ENCODE data around the gene ANKRD18A. TPM values are rescaled to one million over a fixed set of nuclear protein-coding genes. Genes with fewer than 3 reads are reported as not detected.
"Not testable (repeated sequence)": the region's sequence is repeated elsewhere in the genome, so short reads cannot be mapped to it uniquely, and the experiment has no call there.

Gene ANKRD18A
- total RNA-seq, 4 donors from 2014 or later: 0.29 to 1.9 (median 1.0) TPM

DNA sequence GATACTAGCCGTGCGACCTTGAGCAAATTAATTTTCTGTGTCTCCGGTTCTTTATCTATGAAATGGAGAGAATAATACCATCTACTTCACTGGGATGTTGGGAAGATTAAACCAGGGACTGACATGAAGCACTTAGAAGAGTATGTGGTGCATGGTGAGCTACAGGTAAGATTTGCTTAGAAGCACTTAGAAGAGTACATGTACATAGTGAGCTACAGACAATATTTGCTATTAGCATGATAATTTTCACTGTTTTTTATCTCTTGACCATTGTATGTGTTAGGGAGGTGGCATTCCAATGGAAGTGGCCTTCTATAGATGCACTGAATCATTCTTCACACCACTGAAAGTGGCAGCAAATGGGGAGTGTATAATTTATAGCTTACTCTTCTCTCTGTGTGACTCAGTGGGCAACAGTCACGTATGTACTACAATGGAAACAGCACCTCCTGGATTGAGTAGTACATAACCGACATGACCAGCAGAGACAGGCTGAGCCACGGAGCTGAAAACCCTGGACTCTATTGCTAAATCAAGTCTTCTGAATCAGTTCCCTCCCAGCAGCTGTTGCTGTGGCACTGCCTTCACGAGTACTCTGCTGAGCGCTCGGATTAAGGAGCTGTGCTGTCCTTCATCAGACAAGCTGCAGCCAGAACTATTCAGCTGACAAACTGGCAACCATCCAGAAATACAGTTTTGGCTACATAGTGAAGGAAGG, 28.9 kb downstream of the ANKRD18A start:
- 27 to 40% methylated on average over 4 to 6 of the region's 9 CpGs for WGBS, 2 donors
- not testable (repeated sequence) for DNase-seq, H3K27ac ChIP-seq

DNA sequence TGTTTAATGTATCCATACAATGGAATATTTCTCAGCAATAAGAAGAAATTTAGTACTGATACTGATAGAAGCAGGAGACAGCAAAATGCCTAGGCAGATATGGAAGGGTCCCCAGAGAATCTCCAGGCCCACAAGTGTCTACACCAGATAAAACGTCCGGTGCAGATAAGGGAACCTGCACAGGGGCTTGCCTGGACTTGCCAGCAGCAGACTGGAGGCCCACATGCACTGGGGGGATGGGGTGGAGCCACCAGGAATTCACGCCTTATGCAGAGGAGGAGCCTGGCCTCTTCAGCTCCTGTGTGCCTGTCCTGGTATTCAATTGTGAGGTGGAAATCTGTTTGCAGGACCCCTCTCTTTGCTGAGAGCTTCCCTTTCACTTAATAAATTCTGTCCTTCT, 36.6 kb downstream of the ANKRD18A start:
- H3K4me3 ChIP-seq; intact Hi-C loops (cut with DNase I); DNase-seq; H3K9me3 ChIP-seq; H3K4me1 ChIP-seq; H3K27me3 ChIP-seq; H3K36me3 ChIP-seq; H3K27ac ChIP-seq: not testable (repeated sequence)
- 14 to 60% methylated on average over 2 to 3 of the region's 3 CpGs for WGBS, 2 donors

More for the DNA sequence above, 28.9 kb downstream of the ANKRD18A start:
- intact Hi-C loops (cut with DNase I); H3K27me3 ChIP-seq; H3K9me3 ChIP-seq; H3K4me3 ChIP-seq; H3K4me1 ChIP-seq; H3K36me3 ChIP-seq: not testable (repeated sequence)

DNA sequence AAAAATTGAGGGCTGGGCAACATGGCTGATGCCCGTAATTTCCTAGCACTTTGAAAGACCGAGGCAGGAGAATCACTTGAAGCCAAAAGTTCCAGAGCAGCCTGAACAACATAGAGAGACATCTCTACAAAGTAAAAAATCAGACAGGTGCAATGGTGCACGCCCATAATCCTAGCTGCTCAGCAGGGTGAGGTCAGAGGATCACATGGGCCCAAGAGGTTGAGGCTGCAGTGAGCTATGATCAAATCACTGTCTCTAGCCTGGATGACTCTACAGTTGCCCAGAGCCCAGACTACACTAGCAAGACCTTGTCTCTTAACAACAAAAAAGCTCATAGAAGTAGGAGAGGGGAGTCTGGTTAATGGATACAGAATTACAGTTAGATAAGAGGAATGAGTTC, 40.3 kb downstream of the ANKRD18A start:
- H3K4me1 ChIP-seq; H3K4me3 ChIP-seq; intact Hi-C loops (cut with DNase I); H3K9me3 ChIP-seq; H3K27me3 ChIP-seq; H3K27ac ChIP-seq; H3K36me3 ChIP-seq; DNase-seq: not testable (repeated sequence)
- WGBS, 2 donors: 93 to 97% methylated on average over 3 of the region's 3 CpGs

GRCh38 chr9:38576181-38576580, 44.2 kb downstream of the ANKRD18A start:
- H3K36me3 ChIP-seq; intact Hi-C loops (cut with DNase I): not testable (repeated sequence)
- WGBS, 2 donors: 30 to 38% methylated on average over 1 of the region's 1 CpG

DNA sequence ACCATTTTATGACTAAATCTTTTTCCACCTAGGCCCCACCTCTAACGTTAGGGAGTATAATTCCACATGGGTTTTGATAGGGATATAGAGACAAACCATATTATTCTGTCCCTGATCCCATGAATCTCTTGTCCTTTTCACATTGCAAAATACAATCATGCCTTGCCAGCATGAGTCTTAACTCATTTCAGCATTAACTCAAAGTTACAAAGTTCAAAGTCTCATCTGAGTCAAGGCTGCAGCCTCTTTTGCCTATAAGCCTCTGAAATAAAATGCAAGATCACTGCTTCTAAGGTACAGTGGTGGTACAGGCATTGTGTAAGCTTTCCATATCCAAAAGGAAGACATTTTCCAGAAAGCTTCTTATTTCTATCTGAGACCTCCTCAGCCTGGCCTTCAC, 54.3 kb downstream of the ANKRD18A start:
- H3K27ac ChIP-seq; H3K9me3 ChIP-seq; H3K27me3 ChIP-seq; DNase-seq; H3K4me3 ChIP-seq; intact Hi-C loops (cut with DNase I); H3K36me3 ChIP-seq; H3K4me1 ChIP-seq: not testable (repeated sequence)
- WGBS, 2 donors: 80 to 100% methylated on average over 1 of the region's 1 CpG

More at GRCh38 chr9:38576181-38576580, 44.2 kb downstream of the ANKRD18A start:
- not testable (repeated sequence) for DNase-seq, H3K4me1 ChIP-seq, H3K27me3 ChIP-seq, H3K27ac ChIP-seq, H3K9me3 ChIP-seq, H3K4me3 ChIP-seq

GRCh38 chr9:38565178-38565577, 55.2 kb downstream of the ANKRD18A start:
- H3K4me3 ChIP-seq; H3K4me1 ChIP-seq; DNase-seq; H3K27me3 ChIP-seq; intact Hi-C loops (cut with DNase I); H3K27ac ChIP-seq; H3K9me3 ChIP-seq; H3K36me3 ChIP-seq: not testable (repeated sequence)
- WGBS, 2 donors: 100% methylated on average over 1 of the region's 4 CpGs; no CpG with 5 or more reads in 1 of the 2 donors

- intact Hi-C loops (cut with DNase I); H3K4me1 ChIP-seq; H3K9me3 ChIP-seq; DNase-seq; H3K27ac ChIP-seq; H3K4me3 ChIP-seq; H3K27me3 ChIP-seq; H3K36me3 ChIP-seq: not testable (repeated sequence)
- no CpG with 5 or more reads among the region's 1 CpG for WGBS, 2 donors
Measured at GRCh38 chr9:38563911-38564310, 56.5 kb downstream of the ANKRD18A start.

DNA sequence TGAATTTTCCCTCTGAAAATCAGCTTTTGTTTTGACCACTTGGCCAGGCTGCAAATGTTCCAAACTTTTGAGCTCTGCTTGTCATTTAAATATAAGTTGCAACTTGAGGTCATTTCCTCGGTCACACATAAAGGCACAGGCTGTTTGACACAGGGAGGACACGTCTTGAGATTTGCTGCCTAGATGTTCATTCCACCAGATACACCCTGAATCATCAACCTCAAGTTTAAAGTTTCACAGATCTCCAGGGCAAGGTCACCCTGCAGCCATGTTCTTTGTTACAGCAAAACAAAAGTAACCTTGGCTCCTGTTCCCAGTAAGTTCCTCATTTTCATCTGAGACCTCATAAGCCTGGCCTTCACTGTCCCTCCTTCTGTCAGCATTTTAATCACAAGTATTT, 59.3 kb downstream of the ANKRD18A start:
- H3K36me3 ChIP-seq; H3K4me3 ChIP-seq; H3K9me3 ChIP-seq; DNase-seq; H3K27ac ChIP-seq; H3K4me1 ChIP-seq; intact Hi-C loops (cut with DNase I); H3K27me3 ChIP-seq: not testable (repeated sequence)
- 78 to 100% methylated on average over 1 to 2 of the region's 2 CpGs for WGBS, 2 donors

DNA sequence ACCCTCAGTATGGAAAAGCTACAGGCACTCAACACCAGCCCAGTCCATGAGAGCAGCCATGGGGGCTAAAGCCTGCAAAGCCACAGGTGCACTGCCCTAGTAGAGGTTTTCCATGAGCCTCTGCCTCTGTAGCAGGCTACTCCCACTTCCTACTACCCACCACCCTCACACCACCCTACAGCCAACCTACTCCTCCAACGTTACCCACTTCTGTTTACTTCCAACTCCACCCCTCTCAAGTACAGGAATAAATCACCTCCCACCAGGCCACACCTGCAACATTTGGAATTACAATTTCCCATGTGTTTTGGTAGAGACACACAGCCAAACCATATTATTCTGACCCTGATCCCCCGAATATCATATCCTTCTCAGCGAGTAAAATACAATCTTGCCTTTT, 61.2 kb downstream of the ANKRD18A start:
- H3K27me3 ChIP-seq; H3K27ac ChIP-seq; H3K4me3 ChIP-seq; intact Hi-C loops (cut with DNase I); H3K4me1 ChIP-seq; H3K9me3 ChIP-seq; H3K36me3 ChIP-seq; DNase-seq: not testable (repeated sequence)
- 40 to 77% methylated on average over 1 to 3 of the region's 3 CpGs for WGBS, 2 donors

DNA sequence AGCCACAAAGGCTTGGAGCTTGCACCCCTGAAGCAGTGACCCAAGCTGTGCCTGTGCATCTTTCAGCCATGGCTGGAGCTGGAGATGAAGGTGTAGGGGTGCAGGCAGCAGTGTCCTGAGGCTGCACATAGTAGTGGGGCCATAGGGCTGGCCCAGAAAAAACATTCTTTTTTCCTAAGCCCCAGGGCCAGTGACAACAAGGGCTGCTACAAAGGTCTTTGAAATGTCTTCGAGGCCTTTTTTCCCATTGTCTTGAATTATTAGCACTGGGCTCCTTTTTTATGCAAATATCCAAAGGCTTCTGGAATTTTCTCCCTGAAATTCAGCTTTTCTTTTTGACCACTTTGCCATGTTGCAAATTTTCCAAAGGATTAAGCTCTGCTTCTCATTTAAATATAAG, 62.6 kb downstream of the ANKRD18A start:
- 50 to 64% methylated on average over 1 of the region's 1 CpG for WGBS, 2 donors
- not testable (repeated sequence) for H3K36me3 ChIP-seq

GRCh38 chr9:38554966-38555365, 65.4 kb downstream of the ANKRD18A start:
- WGBS, 2 donors: 96 to 97% methylated on average over 2 of the region's 2 CpGs
- intact Hi-C loops (cut with DNase I); DNase-seq; H3K27me3 ChIP-seq; H3K9me3 ChIP-seq; H3K4me1 ChIP-seq; H3K27ac ChIP-seq; H3K36me3 ChIP-seq; H3K4me3 ChIP-seq: not testable (repeated sequence)

More for the DNA sequence above, 62.6 kb downstream of the ANKRD18A start:
- H3K27ac ChIP-seq; DNase-seq; H3K27me3 ChIP-seq; H3K9me3 ChIP-seq; intact Hi-C loops (cut with DNase I); H3K4me1 ChIP-seq; H3K4me3 ChIP-seq: not testable (repeated sequence)

DNA sequence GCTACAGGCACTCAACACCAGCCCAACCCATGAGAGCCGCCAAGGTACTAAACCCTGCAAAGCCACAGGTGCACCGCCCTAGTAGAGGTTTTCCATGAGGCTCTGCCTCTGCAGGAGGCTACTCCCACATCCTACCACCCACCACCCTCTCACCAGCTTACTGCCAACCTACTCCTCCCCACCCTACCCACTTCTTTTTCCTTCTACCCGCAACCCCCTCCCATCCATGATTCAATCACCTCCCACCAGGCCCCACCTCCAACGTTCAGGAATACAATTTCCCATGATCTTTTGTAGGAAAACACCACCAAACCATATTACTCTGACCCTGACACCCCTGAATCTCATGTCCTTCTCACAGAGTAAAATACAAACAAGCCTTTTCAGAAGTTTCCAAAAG, 67.4 kb downstream of the ANKRD18A start:
- 80 to 82% methylated on average over 3 to 4 of the region's 4 CpGs for WGBS, 2 donors
- H3K4me3 ChIP-seq; H3K27ac ChIP-seq; H3K4me1 ChIP-seq; H3K36me3 ChIP-seq; H3K9me3 ChIP-seq; DNase-seq; H3K27me3 ChIP-seq; intact Hi-C loops (cut with DNase I): not testable (repeated sequence)

DNA sequence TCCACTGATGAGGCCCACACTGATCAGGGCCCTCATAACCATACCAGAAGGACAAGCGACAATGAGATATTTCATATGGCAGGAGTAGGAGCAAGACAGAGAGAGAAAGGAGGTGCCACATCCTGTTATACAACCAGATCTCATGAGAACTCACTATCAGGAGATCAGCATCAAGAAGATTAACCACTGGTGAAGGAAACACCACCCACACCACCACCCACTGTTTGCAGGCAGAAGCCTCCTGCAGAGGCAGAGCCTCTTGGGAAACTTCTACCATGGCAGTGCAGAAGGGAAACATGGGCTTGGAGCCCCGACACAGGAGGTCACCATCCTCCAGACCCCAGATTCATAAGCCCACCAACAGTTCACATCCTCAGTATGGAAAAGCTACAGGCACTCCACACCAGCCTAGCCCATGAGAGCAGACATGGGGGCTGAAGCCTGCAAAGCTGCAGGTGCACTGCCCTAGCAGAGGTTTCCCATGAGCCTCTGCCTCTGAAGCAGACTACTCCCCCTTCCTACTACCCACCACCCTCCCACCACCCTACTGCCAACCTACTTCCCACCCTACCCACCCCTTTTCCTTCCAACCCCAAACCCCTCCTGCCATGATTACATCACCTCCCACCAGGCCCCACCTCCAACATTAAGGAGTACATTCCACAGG, 73.8 kb downstream of the ANKRD18A start:
- intact Hi-C loops (cut with DNase I); H3K4me3 ChIP-seq; DNase-seq; H3K36me3 ChIP-seq; H3K27ac ChIP-seq; H3K9me3 ChIP-seq; H3K4me1 ChIP-seq; H3K27me3 ChIP-seq: not testable (repeated sequence)
- 67 to 100% methylated on average over 1 of the region's 2 CpGs for WGBS, 2 donors

Data from esophagus squamous epithelium (tissue), 5 donors.